HG02970 (cell line): ENCODE measurements around the gene EFCAB3.
"Not testable (repeated sequence)": the region's sequence is repeated elsewhere in the genome, so short reads cannot be mapped to it uniquely, and the experiment has no call there.

Source experiments
- ATAC-seq: cut with Tn5 transposase; IDR thresholded peaks from one replicate; pipeline ENCODE4 v1.9.1; 2021; ENCODE audit warnings: mild to moderate bottlenecking, moderate library complexity, moderate number of reproducible peaks; ENCODE audit not compliant: unreplicated experiment, low FRiP score

EFCAB3 gene

DNA sequence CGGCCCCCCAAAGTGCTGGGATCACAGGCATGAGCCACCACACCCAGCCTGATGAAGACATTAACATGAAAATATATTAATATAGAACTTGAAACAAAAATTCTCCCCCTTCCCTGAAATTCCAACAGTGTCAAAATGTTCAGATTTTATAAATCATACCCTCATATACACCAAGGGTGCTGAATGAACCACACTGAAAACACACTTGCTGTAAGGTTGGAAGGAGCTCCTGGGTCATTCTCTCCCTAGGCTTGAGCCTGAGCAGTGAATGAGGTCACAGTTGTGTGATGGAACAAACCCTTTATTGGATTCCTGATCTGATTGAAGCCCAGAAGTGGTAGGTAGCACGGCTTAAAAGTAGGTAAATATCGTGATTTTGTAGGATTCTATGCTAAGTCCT lies at the start of gene EFCAB3:
EFCAB3 (plus strand) TSS at position 301 of the 400 bp plus-strand sequence. CDS start 2,427 bp downstream, outside the sequence.
- no peak for ATAC-seq

DNA sequence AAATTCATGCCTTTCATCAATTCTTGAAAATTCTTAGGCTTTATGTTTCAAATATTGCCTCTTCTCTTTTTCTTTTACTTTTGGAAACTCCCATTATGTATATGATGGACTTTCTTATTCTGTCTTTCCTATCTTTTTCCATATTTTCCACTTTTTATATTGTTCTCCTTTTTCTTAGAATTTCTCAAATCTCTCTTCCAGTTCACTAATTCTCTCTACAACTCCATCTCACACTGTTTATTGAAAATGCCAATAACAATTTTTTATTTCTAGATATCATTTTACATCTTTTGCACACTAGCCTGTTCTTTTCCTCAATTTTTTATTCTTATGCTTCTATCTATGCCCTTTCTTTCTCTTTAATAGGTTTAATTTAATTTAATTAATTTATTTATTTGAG lies 43.8 kb upstream of the EFCAB3 start:
- ATAC-seq = no peak

- ATAC-seq = no peak
Observed at GRCh38 chr17:62343764-62344270, 36.5 kb upstream of the EFCAB3 start.

DNA sequence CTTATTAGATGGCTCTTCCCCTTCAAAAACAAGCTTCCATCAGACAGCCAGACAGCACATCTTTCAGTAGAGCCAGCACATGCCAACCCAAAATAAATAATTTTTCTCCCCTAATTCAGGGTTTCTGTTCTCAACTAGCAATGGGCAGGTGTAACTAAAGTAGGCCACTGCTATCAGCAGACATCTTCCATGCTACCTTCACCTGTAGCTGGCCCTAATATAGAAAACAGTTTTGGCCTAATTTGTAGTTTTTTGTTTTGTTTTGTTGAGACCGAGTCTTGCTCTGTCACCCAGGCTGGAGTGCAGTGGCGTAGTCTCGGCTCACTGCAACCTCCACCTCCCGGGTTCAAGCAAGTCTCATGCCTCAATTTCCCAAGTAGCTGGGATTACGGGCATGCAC lies 29.2 kb upstream of the EFCAB3 start:
- no peak for ATAC-seq

DNA sequence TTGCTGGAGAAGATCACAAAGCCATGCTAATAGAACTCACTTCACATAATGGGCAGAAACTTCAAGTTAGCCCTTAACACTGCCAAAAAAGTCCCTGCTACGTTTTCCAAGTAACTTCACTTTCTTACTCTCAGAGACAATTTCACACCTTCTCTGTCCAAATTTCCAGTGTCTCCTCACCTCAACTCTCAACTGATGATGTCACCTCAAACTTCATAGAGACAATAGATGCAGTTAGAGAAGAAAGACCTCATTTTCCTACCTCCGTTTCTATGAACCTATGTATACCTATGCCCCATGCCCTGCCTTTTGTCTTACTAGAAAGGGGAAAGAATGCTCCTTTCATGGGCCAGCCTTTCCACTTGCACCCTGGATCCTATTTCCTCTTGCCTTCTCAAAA lies 14.2 kb upstream of the EFCAB3 start:
- ATAC-seq = no peak

DNA sequence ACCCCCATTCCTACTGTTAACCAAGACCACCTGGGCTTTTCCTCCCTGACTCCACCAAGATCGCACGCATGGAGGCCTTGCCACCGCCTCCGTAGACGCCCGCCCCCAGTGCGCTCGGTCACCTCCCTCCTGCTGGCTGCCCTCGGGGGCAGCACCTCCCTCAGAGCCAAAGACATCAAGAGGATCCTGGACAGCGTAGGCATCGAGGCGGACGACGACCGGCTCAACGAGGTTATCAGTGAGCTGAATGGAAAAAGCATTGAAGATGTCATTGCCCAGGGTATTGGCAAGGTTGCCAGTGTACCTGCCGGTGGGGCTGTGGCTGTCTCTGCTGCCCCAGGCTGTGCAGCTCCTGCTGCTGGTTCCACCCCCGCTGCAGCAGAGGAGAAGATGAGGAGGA lies 1.2 kb downstream of the EFCAB3 start:
- ATAC-seq = no peak

DNA sequence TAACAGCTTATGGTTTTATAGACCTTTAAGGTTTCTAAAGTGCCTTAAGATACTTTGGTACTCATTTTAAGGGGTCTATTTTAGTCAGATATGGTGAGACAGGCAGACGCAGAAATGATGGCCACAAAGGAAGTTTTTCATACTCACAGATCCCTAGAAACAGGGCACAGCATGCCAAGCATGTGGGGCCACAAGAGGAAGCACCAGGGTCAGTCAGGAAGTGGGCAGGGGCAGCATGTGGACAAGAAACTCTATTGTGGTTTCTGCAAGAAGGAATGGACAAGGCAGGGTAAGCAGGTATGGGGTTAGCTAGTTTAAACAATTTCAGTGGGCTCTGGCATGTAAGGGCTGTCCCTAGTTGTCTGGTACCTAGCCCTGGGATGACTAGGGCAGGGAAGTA lies 8.5 kb downstream of the EFCAB3 start:
- no peak for ATAC-seq

GRCh38 chr17:62392908-62393307 lies 12.6 kb downstream of the EFCAB3 start:
- ATAC-seq = no peak

DNA sequence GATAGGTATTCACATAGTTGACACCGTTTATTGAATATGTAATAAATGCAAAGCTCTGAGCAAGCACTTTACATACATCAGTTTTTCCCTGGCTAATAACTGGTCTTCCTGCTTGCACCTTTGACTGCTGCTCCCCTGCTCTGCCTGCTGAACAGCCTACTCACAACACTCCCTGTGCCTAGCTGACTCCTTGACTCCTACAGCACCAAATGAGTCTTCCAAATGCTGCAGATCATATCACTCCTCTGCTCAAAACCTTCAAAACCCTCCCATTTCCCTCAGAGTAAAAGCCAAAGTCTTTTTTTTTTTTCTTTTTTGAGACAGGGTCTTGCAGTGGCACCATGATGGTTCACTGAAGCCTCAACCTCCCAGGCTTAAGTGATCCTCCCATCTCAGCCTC lies 18.5 kb downstream of the EFCAB3 start:
- ATAC-seq = no peak

DNA sequence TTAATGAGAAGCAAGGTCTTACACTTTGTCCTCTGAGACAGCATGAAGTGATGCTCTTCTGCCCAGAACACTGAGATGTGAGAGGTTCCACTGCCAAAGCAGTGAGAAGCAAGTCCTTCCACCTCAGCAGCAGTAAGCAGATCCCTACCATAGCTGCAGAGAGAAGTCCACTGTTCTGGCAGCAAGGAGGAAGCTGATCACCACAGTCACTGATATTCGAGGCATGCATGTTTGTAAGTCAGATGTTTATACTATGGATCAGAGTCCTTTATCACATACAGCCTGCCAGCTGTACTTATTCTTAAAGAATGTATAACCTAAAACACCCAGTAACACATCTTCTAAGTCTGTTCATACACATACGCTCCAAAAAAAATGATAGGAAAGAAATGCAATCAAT lies 25.1 kb downstream of the EFCAB3 start:
- ATAC-seq = no peak

GRCh38 chr17:62413090-62413489 lies 32.7 kb downstream of the EFCAB3 start:
- not testable (repeated sequence) for ATAC-seq

- ATAC-seq = peak; percentile 90
Observed at GRCh38 chr17:62423647-62424461, 43.5 kb downstream of the EFCAB3 start, which contains the start of gene METTL2A. TSS of gene METTL2A (plus strand) at chr17:62423897. CDS start at chr17:62423903, 6 bp downstream.

DNA sequence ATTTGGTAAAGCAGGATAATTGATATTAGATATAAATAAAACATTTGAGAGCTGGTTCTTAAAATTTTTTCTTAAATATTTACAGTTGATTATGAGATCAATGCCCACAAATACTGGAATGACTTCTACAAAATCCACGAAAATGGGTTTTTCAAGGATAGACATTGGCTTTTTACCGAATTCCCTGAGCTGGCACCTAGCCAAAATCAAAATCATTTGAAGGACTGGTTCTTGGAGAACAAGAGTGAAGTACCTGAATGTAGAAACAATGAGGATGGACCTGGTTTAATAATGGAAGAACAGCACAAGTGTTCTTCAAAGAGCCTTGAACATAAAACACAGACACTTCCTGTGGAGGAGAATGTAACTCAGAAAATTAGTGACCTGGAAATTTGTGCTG lies 45.9 kb downstream of the EFCAB3 start:
- ATAC-seq = not testable (repeated sequence)

- not testable (repeated sequence) for ATAC-seq
Observed at GRCh38 chr17:62435251-62435650, 54.9 kb downstream of the EFCAB3 start.

DNA sequence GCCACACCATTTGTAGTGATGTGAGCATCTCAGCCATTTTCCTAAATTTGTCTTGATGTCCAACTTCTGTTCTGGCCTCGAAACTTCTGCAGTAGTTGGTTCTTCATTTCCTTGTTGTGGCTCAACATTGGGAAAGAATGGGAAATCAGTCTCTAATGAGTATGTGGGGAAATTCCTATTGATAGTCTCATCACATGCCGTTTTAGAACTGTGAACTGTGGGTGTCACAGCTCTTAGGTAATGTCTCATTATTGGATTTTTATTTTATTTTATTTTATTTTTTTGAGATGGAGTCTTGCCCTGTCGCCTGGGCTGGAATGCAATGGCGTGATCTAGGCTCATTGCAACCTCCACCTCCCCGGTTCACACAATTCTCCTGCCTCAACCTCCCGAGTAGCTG lies 60.8 kb downstream of the EFCAB3 start:
- not testable (repeated sequence) for ATAC-seq

GRCh38 chr17:62444063-62444462 lies 63.7 kb downstream of the EFCAB3 start:
- no peak for ATAC-seq

DNA sequence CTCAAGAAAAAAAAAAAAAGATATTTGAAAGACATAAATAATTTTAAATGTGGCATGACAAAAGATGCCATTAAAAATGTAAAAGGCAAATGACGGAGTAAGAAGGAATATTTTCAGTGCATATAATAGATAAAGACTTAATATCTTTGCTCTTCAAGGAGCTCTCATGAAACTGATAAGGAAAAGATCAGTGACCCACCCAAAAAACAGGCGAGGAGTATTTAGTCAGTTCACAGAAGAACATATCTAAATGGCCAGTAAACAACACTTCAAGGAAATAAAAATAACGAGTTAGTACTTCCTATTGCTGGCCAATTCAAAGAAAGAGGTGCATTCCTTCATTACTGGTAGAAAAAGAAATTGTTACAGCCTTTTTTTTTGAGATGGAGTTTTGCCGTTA lies 65.4 kb downstream of the EFCAB3 start:
- ATAC-seq = not testable (repeated sequence)

GRCh38 chr17:62452195-62452594 lies 71.8 kb downstream of the EFCAB3 start:
- not testable (repeated sequence) for ATAC-seq

DNA sequence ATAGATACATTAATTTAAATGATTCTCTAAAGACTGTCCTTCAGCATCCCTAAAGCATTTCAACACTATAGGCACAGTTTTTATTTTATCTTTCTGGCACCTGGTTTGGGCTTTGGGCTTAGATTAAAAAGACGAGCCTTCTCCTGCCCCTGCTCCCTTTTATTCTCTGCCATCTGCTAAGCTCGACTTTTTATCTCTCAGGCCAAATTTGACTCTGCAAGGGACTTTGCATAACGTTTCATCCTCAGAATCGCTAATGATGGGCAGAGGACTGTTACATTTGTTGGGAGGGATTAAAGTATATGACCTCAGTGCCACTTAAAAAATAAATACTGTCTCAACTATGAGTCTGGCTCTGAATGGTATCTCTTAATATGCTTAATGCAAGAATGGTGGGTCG lies 72.7 kb downstream of the EFCAB3 start:
- ATAC-seq = not testable (repeated sequence)

DNA sequence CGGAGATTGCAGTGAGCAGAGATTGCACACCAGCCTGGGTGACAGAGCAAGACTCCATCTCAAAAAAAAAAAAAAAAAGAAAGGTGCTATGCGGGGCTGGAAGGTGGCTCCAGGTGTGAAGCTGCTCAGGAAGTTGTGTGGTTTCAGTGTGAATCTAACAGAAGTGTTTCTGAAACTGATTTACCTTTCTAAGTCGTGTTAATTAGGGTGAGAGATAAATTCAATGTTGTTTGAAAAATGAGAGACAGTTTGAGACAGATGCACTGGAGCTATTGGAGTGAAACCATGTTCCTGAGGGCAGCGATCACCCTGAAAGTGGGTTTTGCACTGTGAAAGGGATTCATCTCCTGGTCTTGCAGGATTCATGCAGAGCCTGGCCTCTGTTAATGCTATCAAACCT lies 73.3 kb downstream of the EFCAB3 start:
- not testable (repeated sequence) for ATAC-seq

GRCh38 chr17:62454111-62454510 lies 73.8 kb downstream of the EFCAB3 start:
- ATAC-seq = not testable (repeated sequence)

DNA sequence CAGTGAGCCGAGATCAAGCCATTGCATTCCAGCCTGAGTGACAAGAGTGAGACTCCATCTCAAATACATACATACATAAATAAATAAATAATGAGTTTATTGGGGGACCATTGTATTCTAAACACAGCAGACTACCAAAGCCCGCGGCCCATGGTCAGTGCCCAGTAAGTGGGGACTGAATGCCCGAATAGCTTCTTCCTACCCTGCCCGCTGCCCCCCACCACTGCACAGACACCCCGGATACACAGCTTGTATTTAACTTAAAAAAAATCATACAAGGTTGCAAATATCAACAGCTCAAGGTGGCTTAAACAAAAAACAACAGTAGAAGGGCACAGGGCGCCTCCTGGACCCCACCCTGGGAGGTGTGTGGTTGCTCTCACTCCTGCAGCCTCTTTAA lies 75.7 kb downstream of the EFCAB3 start:
- no peak for ATAC-seq
